ENCODE measurements around the gene RIMKLA. TPM values are rescaled to one million over a fixed set of nuclear protein-coding genes. Genes with fewer than 3 reads are reported as not detected.

Gene RIMKLA
- total and polyA plus RNA-seq, 2 of the 13 experiments (the other 11 are each of a cell fraction or from before 2014, with no cell fraction given): 2.5 to 3.8 TPM

DNA sequence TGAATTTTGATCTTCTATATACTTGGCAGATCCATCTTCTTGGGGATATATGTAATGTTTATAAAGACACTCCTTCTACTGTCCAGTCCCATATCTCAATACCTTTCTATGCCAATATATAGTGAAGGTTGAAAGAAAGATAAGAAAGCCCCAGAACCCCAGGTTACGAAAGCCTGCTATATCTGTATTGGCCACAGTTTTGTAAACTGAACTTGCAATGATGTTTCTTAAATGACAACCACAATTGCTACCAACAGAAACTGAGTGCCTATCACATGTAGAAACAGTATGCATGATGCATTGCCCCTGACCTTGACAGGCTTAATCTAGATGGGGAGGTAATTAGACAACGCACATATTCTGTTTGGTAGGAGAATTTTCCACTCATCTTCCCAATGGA, 7.8 kb upstream of the RIMKLA start:
- intact Hi-C loops (cut with micrococcal nuclease; ENCODE audit: unreplicated experiment): no loop called here
- 35% methylated on average over 2 of the region's 2 CpGs for WGBS (ENCODE audit: low lambda C conversion rate)

More for the DNA sequence above, 7.8 kb upstream of the RIMKLA start:
- no peak overlapping the region for H3K4me3 ChIP-seq (replicated peaks in 1 of 3; ENCODE audit: insufficient read depth in 1 of 3, low read depth in 2 of 3, low read length in 3 of 3)
- no peaks in the 10 kb centered on the region for H3K9me3 ChIP-seq (ENCODE audit: low read length)
- DNase-seq (ENCODE audit: low spot score): no peak
- no peak overlapping the region for H2AFZ ChIP-seq (ENCODE audit: low read length)
- no peak overlapping the region for H3K4me2 ChIP-seq (ENCODE audit: low read depth, low read length)
- no peak for FAIRE-seq
- H3K27me3 ChIP-seq (ENCODE audit: control insufficient read depth in 1 of 2, insufficient read depth in 2 of 2, low read length in 2 of 2): peaks cover 0 to 3% of the 10 kb centered on the region in 2 experiments; a peak in 1 of 5 replicates
- no peaks in the 10 kb centered on the region for H3K79me2 ChIP-seq (ENCODE audit: insufficient read depth, low read length)
- H4K20me1 ChIP-seq (ENCODE audit: insufficient read depth, low read length): no peaks in the 10 kb centered on the region
- H3K27ac ChIP-seq (ENCODE audit: extremely low read length, insufficient read depth, low read length): no peak overlapping the region
- in situ Hi-C loops (cut with HindIII; ENCODE audit: extremely low pct_ligation_motif_present, low pct_unique_long_range_greater_than_20kb): no loop called here
- no TSS peak for BruUV-seq (replicated peaks)
- no peak overlapping the region for H3K9ac ChIP-seq (ENCODE audit: insufficient read depth, low read depth, low read length)
- ATAC-seq: no peak
- no peak for TF ChIP-seq ZBTB14 (CRISPR knock-in tag; IDR thresholded peaks at IDR 0.05)
- TF ChIP-seq HMG20B (CRISPR knock-in tag; conservative IDR thresholded peaks at IDR 0.05): no peak
- TF ChIP-seq CBFB (CRISPR knock-in tag; IDR thresholded peaks at IDR 0.05): no peak
- TF ChIP-seq CREB1 (IDR thresholded peaks at IDR 0.05): no peak
- no peak for TF ChIP-seq CREB1 (CRISPR knock-in tag; IDR thresholded peaks at IDR 0.05)
- TF ChIP-seq PHF8 (CRISPR knock-in tag; IDR thresholded peaks at IDR 0.05): no peak
- no peak for TF ChIP-seq RERE (CRISPR knock-in tag; IDR thresholded peaks at IDR 0.05; ENCODE audit: low read depth)
- TF ChIP-seq ZIK1 (CRISPR knock-in tag; IDR thresholded peaks at IDR 0.05; ENCODE audit: borderline replicate concordance, low read depth): no peak
- TF ChIP-seq HIVEP1 (CRISPR knock-in tag; IDR thresholded peaks at IDR 0.05): no peak
- TF ChIP-seq ZBTB21 (CRISPR knock-in tag; IDR thresholded peaks at IDR 0.05): no peak
- TF ChIP-seq JUNB (CRISPR knock-in tag; IDR thresholded peaks at IDR 0.05; ENCODE audit: borderline replicate concordance): no peak
- ChIA-PET POLR2A (no interaction called here), CTCF (ENCODE audit: low intra/inter-chr PET ratio, low total read pairs) (no interaction called here)
- 0 out of 2 replicates have a peak, but pooled peaks cover 6% of the 10 kb centered on the region for H3K4me1 ChIP-seq (ENCODE audit: insufficient read depth, low read length)
- no peaks in the 10 kb centered on the region for H3K36me3 ChIP-seq (replicated peaks in 1 of 2; ENCODE audit: control insufficient read depth in 1 of 2, insufficient read depth in 2 of 2, low read length in 2 of 2)

Measured in HepG2 (cell line).